NCI-H2081 (cell line): ENCODE data around the gene C13orf42.

ENCODE experiments used
- DNase-seq, 2 experiments: peaks; one replicate each; lab custom pipeline; 2025; lab: John Stamatoyannopoulos, UW

C13orf42 gene

DNA sequence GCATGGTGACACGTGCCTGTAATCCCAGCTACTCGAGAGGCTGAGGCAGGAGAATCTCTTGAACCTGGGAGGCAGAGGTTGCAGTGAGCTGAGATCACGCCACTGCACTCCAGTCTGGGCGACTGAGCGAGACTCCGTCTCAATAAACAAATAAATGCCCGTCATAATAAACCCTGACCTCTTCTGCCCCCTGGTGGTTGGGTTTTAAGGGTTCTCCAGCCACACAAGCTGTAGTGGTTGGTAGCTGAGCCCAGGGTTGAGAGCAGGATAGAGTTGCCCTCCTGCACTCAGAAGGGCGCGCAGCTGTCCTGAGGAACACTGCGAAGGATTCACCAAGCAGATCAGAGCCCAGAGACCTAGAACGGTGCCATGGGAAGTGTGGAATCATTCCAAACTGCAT is 9.8 kb upstream of the C13orf42 start:
- peak in 1 of 2 experiments; percentile 18 for DNase-seq

DNA sequence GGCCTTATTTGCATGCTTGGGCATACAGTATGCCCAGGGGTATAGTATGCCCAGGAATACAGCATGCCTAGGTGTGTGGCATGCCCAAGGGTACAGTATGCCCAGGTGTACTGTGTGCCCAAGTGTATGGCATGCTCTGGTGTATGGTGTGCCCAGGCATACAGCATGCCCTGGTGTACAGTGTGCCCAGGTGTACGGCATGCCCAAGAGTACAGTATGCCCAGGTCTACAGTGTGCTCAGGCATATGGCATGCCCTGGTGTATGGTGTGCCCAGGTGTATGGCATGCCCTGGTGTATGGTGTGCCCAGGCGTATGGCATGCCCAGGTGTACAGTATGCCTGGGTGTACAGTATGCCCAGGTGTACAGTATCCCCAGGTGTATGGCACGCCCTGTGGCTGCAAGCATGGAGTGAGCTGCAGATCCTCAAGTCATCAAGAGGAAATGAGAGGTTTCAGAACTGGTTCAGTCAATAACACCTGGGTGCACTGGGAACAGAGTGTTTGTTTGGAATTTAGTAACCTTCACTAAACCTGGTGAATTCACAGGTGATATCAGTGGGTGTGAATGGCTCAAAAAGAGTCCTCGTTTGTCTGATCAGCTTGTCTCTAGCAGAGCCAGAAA is 7.8 kb upstream of the C13orf42 start:
- no peak for DNase-seq

DNA sequence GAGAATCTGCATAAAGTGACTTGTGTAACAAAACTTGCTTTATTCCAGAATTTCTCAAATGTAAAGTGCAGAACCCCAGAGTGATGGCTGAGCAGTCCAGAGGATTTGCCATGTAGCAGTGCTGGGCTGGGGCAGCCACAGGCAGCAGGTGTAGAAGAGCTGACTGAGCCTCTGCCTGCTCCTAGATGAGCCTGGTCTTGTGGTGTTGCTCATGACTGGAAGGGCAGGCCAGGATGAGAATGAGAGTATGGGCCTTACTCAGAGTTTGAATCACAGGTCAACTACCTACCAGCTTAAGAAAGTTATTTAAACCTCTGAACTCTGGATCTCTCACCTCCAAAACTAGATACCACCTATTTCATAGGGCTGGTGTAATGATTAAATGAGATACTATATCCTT is 2.9 kb upstream of the C13orf42 start:
- DNase-seq, result no peak

DNA sequence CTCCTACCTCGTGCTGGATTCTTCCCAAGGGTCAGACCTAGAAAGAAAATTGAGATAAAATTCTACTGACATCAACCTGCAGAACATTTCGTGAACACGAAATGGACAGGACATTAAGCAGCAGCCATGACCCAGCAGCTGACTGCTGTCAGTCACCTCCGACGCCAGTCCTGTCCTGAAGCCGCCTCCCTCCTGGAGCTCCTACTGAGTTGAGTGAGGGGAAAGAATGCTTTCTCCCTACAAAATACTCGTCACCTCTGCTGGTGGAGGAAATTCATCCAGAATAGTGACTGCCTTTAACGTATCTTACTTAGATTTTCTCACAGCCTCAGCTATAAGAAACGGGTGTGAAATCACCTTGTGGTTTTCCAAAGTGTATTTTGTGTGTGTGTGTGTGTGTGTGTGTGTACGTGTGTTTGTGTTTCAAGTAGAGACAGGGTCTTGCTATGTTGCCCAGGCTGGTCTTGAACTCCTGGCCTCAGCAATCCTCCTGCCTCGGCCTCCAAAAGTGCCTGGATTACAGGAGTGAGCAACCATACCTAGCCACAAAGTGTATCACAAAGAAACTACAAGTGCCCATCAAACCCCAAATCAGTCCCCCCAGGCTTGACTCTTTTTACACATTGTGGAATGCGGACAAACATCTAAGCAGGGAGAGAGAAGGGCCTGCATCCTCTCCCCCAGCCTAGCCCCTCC is 2.3 kb upstream of the C13orf42 start:
- DNase-seq, result no peak

DNA sequence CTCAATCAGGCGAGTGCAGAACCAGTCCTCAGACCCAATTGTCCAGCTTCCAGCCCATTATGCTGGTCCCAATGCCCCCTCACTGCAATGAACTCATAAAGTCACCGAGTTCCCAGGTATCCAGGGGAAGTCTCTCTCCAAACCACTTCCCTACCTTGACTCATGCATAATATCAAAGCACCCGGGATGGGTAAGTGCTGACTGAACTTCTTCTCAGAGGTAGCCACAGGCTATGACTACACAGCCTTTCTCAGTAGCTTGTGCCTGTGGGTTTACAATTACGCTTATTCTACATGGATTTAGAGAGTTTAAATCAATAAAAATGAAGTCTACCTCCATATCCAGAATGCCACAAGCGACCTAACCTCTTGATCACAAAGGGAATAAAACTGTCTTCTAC is 1.7 kb upstream of the C13orf42 start:
- DNase-seq, result no peak

DNA sequence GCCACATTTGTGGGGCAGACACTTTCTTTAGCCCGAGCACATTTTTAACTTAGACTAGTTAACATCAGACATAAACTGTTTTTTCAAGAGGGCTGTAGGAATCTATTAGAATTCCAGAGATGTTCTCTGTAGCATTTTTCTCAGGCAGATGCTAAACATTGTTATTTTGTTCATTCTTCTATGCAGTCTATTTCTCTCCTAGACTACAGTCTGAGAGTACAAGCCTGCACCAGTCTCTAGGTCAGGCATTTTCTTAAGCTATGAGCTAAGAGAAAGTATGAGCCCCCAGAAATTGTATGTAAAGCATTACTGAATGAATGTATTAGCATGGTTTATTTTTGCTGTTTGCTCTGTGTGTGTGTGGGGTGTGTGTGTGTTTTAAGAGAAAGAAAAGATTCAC is 923 bp upstream of the C13orf42 start:
- no peak for DNase-seq

DNA sequence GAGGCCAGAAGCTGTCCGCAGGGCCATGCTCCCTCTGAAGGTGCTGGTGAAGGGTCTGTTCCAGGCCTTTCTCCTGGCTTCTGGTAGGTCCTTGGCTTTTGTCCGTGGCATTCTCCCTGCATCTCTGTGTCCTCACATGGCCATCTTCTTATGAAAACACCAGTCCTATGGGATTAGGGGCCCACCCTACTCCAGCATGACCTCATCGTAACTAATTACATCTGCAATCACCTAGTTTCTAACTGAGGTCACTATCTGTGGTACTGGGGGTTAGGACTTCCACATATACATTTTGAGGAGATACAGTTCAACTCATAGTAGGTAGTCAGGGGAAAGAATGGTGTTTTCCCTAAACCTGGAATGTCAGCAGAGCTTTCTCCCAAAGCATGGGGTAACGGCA is 3.1 kb downstream of the C13orf42 start:
- DNase-seq, result no peak

DNA sequence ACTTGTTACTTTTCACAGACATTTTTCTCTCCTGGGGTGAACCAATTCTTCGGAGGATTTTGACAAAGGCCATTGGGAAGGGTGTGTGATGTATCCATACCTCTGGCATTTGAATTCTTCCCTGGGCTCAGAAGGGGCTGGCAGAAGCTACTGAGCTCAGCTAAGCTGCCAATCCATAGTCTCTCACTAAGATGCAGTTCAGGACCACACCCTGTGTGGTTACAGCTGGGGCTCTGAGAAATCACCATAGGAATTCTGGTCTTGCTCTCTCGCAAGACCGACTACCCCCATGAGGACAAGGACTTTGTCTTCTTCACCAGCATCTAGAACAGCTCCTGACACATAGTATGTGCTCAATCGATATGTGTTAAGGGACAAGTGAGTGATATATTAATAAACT is 6.0 kb downstream of the C13orf42 start:
- no peak for DNase-seq

DNA sequence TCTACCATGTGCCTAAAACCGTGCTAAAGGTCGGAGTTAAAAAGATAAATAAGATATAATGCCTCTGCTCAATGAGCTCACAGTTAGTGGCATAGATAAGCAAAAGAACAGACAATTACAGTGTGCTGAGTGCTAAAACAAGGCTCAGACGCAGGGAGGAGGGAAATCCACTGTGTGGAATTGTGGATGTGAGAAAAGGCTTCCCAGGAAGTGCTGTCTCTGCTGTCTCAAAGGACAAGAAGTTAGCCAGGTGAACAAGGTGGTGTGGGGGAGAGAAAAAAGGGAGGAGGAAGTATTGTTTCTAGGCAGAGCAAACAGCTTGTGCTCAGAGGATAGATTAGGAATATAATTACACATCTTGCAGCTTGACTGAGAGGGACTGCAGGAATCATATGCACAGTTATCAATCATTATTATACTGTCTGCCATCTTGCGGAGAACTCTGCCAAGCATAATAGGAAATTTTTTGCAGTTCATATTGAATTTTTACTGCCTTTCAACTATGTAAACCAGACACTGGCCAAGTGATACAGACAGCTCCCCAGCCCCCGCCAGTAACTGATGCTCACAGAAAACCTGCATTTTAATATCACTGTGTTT is 9.3 kb downstream of the C13orf42 start:
- DNase-seq, result peak in 1 of 2 experiments; percentile 47

DNA sequence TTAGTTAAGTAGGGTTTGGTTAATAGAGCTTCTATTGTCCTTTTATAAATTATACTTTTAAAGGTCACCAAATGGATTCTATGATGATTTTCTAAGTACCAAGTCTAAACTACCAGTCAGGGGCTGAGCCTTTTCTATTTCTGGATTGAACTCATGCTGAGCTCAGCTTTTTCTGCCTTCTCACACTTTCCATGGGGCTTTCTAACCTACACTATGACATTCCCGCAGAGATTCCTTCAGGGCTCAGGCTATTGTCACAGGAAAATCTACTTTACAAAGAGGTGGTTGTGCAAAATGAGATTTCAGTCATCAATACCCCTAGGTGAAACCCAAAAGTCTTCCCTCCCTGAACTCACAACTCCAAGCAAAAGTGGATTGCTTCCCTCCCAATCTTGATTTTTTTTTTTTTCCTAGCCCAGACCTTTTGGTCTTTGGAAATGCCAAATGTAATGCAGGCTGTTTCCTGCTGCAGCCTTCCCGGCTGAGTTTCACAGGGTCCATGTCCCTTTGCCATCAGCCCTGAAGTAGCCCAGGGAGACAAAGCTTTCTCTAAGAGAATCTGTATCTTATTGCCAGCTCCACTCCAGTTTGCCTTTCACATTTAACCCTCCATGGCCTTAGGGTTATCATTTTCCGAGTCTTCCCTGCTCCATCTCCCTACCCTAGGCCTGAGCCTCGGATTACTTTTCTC is 13.6 kb downstream of the C13orf42 start:
- DNase-seq, result no peak

DNA sequence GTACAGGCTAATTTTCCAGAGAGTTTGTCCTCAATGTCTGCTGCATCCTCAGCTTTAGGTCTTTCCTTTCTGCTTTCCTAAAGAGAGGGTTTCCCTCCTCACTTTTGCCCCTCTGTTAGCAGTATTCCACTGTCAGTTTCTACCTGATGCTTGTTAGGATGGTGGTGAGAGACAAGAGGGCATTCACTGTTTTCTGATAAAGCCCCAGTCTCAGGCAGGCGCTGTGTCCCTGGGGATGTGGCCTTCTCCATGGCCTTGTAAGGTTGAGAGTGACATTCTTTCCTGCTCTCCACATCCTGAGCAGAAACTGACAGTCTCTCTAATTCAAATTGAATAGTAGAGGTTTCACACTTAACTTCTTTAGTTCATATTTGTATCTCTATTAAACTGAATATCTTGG is 14.9 kb downstream of the C13orf42 start:
- no peak for DNase-seq

DNA sequence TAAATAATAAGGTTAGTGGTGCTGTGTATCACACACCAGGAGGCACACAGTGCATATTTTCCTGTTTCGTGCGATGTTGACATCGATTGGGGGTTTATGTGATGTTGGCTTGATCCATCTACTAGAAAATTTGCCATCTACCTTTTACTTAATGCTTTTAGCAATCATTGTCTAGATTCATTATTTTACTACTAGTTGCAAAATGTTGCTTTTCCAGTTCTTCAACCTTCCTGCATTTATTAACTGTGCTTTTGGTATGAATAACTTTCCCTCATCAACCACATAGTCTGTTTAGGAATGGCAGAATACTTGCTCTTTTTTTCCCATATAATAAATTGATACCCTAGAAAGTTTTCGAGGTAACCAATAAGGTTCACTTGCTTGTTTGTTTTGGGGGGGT is 17.5 kb downstream of the C13orf42 start:
- DNase-seq, result no peak

DNA sequence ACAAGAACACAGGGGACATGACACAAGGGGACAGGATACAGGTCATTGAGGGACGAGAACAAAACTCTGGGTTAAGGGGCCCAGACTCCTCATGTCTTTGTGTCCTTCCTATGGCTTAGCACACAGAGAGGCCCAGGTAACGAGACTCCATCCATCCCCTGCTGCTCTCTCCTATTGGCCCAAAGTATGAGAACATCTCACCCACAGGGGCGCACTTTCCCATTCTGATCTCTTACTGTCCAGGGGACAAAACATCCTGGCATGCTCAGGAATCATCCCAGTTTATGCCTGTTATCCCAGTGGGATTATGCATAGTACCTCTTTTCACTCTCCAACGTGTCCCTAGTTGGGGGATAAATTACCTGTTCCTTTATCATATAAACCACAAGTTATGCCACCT is 19.2 kb downstream of the C13orf42 start:
- DNase-seq, result no peak

DNA sequence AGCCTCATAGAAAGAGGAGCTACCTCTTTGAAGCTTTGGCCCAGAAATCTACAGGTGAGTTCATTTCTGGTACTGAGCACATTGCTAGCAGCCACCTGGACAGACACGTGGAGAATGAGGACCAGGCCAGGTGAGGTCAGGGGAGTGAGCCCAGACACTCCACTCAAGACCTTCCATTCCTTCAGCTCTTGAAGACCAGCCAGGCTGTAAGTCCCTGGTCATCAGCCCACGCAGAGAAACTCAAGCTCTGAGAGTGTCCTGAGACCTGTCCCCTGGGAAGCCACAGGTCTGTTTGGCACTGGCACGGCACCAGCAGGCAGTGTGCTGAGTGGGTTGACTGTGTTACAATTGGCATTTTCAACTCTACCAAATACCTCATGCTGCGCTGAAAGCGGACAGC is 27.4 kb downstream of the C13orf42 start:
- DNase-seq, result no peak

DNA sequence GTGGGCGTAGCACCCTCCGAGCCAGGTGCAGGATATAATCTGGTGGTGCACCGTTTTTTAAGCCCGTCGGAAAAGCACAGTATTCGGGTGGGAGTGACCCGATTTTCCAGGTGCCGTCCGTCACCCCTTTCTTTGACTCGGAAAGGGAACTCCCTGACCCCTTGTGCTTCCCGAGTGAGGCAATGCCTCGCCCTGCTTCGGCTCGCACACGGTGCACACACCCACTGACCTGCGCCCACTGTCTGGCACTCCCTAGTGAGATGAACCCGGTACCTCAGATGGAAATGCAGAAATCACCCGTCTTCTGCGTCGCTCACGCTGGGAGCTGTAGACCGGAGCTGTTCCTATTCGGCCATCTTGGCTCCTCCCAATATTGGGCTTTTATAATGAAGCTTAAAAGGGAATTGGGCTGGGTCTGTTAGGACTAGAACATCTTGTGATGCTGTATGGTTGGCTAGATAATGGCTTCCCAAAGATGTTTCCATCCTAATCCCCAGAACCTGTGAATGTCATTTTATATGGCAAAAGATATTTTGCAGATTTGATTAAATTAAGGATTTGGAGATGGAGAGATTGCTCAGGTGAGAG is 30.5 kb downstream of the C13orf42 start:
- peak; percentile 30 to 45 for DNase-seq

DNA sequence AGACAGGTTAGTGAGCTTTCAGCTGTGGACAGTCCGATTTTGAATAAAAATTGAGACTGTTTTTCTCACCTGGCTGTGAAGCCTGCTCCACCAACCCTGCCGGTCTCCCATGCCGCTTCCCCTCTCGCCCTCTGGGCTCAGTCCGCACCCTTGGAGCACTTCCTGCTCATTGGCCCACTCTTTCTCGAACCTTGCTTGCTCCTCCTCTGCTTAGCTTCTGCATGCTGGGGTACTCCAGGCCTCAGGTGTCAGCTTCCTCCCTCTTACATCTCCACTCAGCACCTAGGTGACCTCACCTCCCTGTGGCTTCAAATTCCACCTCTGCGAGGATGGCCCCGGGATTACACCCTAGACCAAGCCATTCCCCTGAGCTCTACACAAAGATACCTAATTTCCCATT is 39.6 kb downstream of the C13orf42 start:
- no peak for DNase-seq

DNA sequence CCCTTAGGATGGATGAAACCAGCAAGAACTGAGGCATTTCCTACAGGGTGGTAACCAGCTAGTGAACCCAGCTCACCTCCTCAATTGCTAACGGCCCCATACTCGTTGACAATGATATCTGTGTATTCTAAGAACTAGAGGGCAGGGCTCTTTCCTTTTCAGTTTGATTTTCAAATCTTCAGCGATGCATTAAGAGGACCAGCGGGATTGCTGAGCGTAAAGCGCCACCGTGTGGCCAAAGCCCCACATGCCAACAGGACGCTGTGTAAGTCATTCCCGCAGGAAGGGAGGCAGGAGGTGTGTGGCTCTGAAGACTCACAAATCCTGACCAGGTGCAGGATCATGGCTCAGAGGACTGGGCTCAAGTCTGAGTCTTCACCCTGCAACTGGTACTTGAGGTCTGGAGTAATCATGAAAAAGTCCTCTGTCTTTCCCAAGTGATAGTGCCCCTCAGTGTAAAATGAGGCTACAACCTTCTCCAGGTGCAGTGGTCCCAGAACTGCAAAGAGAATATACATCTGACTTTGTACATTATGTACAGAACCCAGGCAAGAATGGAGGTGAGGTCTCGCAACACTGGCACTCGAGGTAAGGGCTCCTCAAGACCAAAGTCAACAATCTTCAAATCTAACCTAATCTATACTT is 40.9 kb downstream of the C13orf42 start:
- DNase-seq, result peak; percentile 86 to 90

DNA sequence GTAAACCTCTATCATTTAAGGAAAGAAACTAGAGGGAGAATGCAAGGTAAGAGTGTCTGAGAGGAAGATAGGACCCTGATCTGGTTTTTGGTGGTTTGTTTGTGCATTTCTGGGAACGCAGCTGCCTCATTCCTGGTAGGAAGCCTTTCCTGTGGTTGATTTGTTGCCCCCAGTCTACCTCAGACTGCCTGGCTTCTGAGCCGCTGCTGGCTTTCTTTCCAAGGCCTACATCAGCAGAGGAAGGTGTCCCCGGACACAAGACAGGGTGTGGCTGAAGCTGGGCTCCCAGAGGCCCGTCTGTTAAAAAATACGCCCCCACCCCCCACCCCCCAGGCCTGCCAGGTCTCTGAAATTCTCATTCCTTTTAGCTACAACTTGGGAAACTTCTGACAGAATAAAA is 42.6 kb downstream of the C13orf42 start:
- DNase-seq, result no peak

DNA sequence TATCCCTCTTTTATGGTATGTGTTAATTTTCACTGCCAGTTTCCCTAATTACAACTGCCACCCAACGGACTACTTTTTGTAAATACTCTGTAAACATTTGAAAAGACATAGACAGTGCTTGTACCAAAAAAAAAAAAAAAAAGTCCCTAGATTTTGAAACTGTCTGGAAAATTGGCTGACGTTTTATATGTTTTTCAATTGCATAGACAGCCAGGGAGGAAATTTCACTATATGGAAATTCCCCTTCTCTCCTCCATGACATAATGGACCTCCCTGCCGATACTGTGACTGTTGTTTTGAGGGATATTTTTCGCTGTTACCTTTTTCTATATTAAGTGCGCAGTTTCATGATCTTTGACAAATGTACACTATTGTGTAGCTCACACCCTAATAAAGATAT is 43.4 kb downstream of the C13orf42 start:
- DNase-seq, result no peak

DNA sequence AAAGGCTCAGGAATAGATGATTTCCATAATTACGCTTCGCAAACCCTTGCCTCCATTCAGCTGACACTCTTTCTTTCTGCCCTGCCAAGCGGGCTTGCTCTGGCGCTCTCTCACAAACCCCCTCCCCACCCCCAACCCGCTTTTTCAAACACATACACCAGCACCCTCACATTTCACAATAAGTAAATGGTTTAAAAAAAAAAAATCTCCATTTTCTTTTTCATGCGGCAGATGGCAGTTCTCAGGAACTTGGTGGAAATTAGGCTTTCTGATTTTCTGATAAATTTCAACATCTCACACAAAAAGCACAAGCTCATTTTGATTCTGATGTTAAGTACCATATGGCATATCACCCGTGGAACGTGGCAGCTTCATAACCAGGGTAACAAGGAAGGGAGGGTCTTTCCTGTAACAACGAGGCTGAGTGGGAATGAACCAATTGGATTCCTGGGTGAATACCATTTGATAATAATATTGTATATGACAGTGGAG is 43.8 kb downstream of the C13orf42 start:
- DNase-seq, result peak; percentile 36 to 63

DNA sequence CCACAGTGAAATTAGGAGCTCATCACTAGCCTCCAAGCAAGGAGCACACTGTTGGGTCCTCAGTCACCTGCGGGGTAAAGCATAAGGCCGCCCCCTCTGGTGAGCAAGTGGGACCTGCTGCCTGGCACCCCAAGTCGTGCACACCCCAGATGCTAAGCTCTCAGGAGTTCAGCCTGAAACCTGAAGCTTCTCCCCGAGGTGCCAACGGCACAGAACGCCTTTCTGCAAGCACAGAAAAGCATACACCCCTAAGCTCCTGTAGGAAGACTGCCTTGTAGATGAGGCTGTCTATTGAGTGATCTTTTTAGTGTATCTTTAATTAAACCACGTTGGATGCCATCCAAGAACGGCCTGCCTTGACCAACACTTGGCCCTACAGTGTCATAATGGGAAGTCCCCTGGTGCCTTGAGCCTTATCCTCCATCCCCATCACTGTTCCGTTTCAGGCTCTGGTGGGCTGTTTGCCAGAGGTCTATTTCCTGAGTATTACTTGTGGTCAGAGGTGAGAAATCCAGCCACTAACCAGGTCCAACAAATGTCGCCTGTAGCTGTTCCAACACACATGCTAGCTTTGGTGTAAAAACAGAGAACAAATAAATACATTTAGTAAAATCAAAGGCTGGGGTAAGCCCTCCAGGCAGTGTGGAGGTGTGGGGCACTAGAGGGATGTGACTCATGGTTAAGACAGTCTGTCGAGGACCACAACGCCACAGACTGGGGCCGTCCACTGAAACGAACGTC is 44.8 kb downstream of the C13orf42 start:
- DNase-seq, result no peak
